Natural killer cell (primary cell): ENCODE measurements around the gene EPAS1. TPM values are rescaled to one million over a fixed set of nuclear protein-coding genes. Genes with fewer than 3 reads are reported as not detected.

ENCODE experiments used
- ATAC-seq, 3 donors: fragments of 150-1000 bp in 2 of 3; fragments of 200-7000 bp in 1 of 3; cut with Tn5 transposase; 1 replicate in 1 of 3; 2 replicates in 2 of 3; pipeline ENCODE4 v1.10.0; 2021; ENCODE audit warnings: mild to moderate bottlenecking in 2 of 3, moderate library complexity in 2 of 3
- DNase-seq, 2 donors: peaks; one replicate each; pipeline versions ENCODE4 v3.0.0 to v3.0.0-alpha.2; 2013 to 2021; ENCODE audit warnings: mixed read lengths in 1 of 2
- H3K27ac ChIP-seq: one replicate; pipeline ENCODE4 v1.5.1; 2013; ENCODE audit warnings: mild to moderate bottlenecking, low read length
- H3K27me3 ChIP-seq: one replicate; pipeline ENCODE4 v1.6.1; 2013; ENCODE audit warnings: low read length; ENCODE audit not compliant: control insufficient read depth, insufficient read depth
- H3K36me3 ChIP-seq: one replicate; pipeline ENCODE4 v1.6.1; 2013; ENCODE audit warnings: low read length; ENCODE audit not compliant: control insufficient read depth, insufficient read depth
- H3K4me1 ChIP-seq: one replicate; pipeline ENCODE4 v1.6.1; 2013; ENCODE audit warnings: low read length; ENCODE audit not compliant: control insufficient read depth, insufficient read depth
- H3K4me3 ChIP-seq: one replicate; pipeline ENCODE4 v1.5.1; 2013; ENCODE audit warnings: low read length
- H3K9me3 ChIP-seq: one replicate; pipeline ENCODE4 v1.6.1; 2013; ENCODE audit warnings: low read length; ENCODE audit not compliant: control insufficient read depth, insufficient read depth
- H3K27ac Mint-ChIP-seq, 2 donors: one replicate each; pipeline ENCODE4 v1.8.0; 2022; ENCODE audit warnings: mild to moderate bottlenecking in 2 of 2, mixed read lengths in 2 of 2, moderate library complexity in 1 of 2
- H3K27me3 Mint-ChIP-seq, 2 donors: one replicate each; pipeline ENCODE4 v1.8.0; 2022; ENCODE audit warnings: low read depth in 2 of 2, mixed read lengths in 2 of 2
- H3K36me3 Mint-ChIP-seq: one replicate; pipeline ENCODE4 v1.8.0; 2022; ENCODE audit warnings: mixed read lengths
- H3K4me1 Mint-ChIP-seq, 2 donors: one replicate each; pipeline ENCODE4 v1.8.0; 2022; ENCODE audit warnings: mixed read lengths in 2 of 2
- H3K4me3 Mint-ChIP-seq: one replicate; pipeline ENCODE4 v1.8.0; 2022; ENCODE audit warnings: mild to moderate bottlenecking, moderate library complexity, mixed read lengths
- H3K9me3 Mint-ChIP-seq, 2 donors: one replicate each; pipeline ENCODE4 v1.8.0; 2022; ENCODE audit warnings: mixed read lengths in 2 of 2
- CTCF ChIP-seq: fragments of 200-600 bp; IDR thresholded peaks from one replicate; pipeline ENCODE4 v1.8.0; 2022; ENCODE audit warnings: antibody characterized with exemption
- WGBS: methylation state at CpG from one replicate; pipeline ENCODE4 v1.1.7; 2013; ENCODE audit warnings: missing lambda C conversion rate; ENCODE audit not compliant: insufficient coverage; 5-methylcytosine and 5-hydroxymethylcytosine counted together
- intact Hi-C: fragments of 100-400 bp; cut with micrococcal nuclease; formaldehyde crosslinking; loops from one replicate; pipeline ENCODE4 v1.14.2; 2022
- total RNA-seq, 4 donors: library from RNA; stranded (reverse); fragments of 120-200 nt in 1 of 4; gene quantifications; one replicate each; pipeline versions ENCODE4 v1.2.3 to v1.2.4, GENCODE V29; 2013 to 2022

Gene EPAS1
- total RNA-seq, 3 donors from 2014 or later (not counting 1 experiment from before 2014, with no cell fraction given): 2.1 to 61.4 (median 3.6) TPM

- H3K4me1 Mint-ChIP-seq: no peaks in the 10 kb centered on the region
- Histone ChIP-seq H3K9me3 (no peaks in the 10 kb centered on the region), H3K27ac (no peak overlapping the region), H3K4me1 (no peaks in the 10 kb centered on the region), H3K27me3 (no peaks in the 10 kb centered on the region), H3K4me3 (no peak overlapping the region), H3K36me3 (no peaks in the 10 kb centered on the region)
- no peaks in the 10 kb centered on the region for H3K9me3 Mint-ChIP-seq
- no peak overlapping the region for H3K4me3 Mint-ChIP-seq
- no peak for DNase-seq
- whole genome bisulfite sequencing: 69% methylated on average over 3 of the region's 3 CpGs
- ATAC-seq: no peak
- no peak overlapping the region for H3K27ac Mint-ChIP-seq
- no peaks in the 10 kb centered on the region for H3K36me3 Mint-ChIP-seq
- TF ChIP-seq CTCF: no peak
- intact Hi-C loops: no loop called here
- peaks cover 13 to 22% of the 10 kb centered on the region in 2 donors for H3K27me3 Mint-ChIP-seq
Measured at GRCh38 chr2:46283693-46284092, 13.5 kb upstream of the EPAS1 start.

- 87% methylated on average over 1 of the region's 1 CpG for WGBS
- TF ChIP-seq CTCF: no peak
- H3K36me3 Mint-ChIP-seq: no peaks in the 10 kb centered on the region
- Histone ChIP-seq H3K27me3 (no peaks in the 10 kb centered on the region), H3K4me1 (no peaks in the 10 kb centered on the region), H3K36me3 (no peaks in the 10 kb centered on the region), H3K27ac (no peak overlapping the region), H3K9me3 (no peaks in the 10 kb centered on the region), H3K4me3 (no peak overlapping the region)
- no peaks in the 10 kb centered on the region for H3K4me1 Mint-ChIP-seq
- H3K9me3 Mint-ChIP-seq: no peaks in the 10 kb centered on the region
- ATAC-seq: no peak
- no peak overlapping the region for H3K27ac Mint-ChIP-seq
- DNase-seq: no peak
- H3K27me3 Mint-ChIP-seq: peaks cover 9 to 17% of the 10 kb centered on the region in 2 donors
- intact Hi-C loops: no loop called here
- no peak overlapping the region for H3K4me3 Mint-ChIP-seq
Measured at GRCh38 chr2:46284260-46284659, 12.9 kb upstream of the EPAS1 start.

GRCh38 chr2:46284796-46285195, 12.4 kb upstream of the EPAS1 start:
- no peak for DNase-seq
- no peak for TF ChIP-seq CTCF
- no peaks in the 10 kb centered on the region for H3K4me1 ChIP-seq
- Mint-ChIP-seq H3K27me3 (peaks cover 9 to 17% of the 10 kb centered on the region in 2 donors), H3K36me3 (no peaks in the 10 kb centered on the region), H3K4me3 (no peak overlapping the region), H3K4me1 (no peaks in the 10 kb centered on the region), H3K9me3 (no peaks in the 10 kb centered on the region), H3K27ac (no peak overlapping the region)
- intact Hi-C loops: no loop called here
- no peak for ATAC-seq
- H3K27ac ChIP-seq: no peak overlapping the region
- no peaks in the 10 kb centered on the region for H3K9me3 ChIP-seq
- H3K4me3 ChIP-seq: no peak overlapping the region
- WGBS: 91% methylated on average over 5 of the region's 5 CpGs
- H3K27me3 ChIP-seq: no peaks in the 10 kb centered on the region
- no peaks in the 10 kb centered on the region for H3K36me3 ChIP-seq

DNA sequence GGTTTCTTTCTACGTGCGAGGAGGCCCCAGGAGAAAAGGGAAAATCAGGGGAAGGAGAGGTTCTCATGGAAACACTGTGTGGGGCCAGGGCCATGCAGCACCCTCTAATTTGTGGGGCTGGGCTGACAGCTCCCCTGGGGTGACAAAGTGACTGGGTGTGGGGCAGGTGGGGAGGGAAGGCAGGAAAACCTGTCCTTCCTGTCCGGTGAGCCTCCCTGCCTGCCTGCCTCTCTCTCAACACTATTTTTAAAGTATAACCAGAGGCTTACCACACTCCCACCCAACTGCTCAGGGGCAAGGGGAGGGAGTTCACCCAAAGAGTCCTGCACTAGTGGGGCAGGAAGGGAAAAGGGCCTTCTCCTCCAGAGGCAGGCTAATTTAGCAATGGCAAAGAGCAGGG, 10.5 kb upstream of the EPAS1 start:
- no peaks in the 10 kb centered on the region for H3K36me3 Mint-ChIP-seq
- WGBS: 79% methylated on average over 2 of the region's 3 CpGs
- Histone ChIP-seq H3K4me3 (no peak overlapping the region), H3K4me1 (no peaks in the 10 kb centered on the region), H3K36me3 (no peaks in the 10 kb centered on the region), H3K27me3 (no peaks in the 10 kb centered on the region), H3K9me3 (no peaks in the 10 kb centered on the region), H3K27ac (no peak overlapping the region)
- peaks cover 9 to 19% of the 10 kb centered on the region in 2 donors for H3K27me3 Mint-ChIP-seq
- H3K9me3 Mint-ChIP-seq: no peaks in the 10 kb centered on the region
- no peak for ATAC-seq
- no peak overlapping the region for H3K4me3 Mint-ChIP-seq
- no peaks in the 10 kb centered on the region for H3K4me1 Mint-ChIP-seq
- no peak for TF ChIP-seq CTCF
- intact Hi-C loops: no loop called here
- DNase-seq: no peak
- no peak overlapping the region for H3K27ac Mint-ChIP-seq
